HG03175 (cell line): ENCODE data around the gene NOC3L.
A peak's percentile ranks its signal among the peaks of the same experiment; 100 is the strongest.
"Not testable (repeated sequence)": the region's sequence is repeated elsewhere in the genome, so short reads cannot be mapped to it uniquely, and the experiment has no call there.

Source experiments
- ATAC-seq: cut with Tn5 transposase; IDR thresholded peaks from one replicate; pipeline ENCODE4 v1.9.1; 2021; ENCODE audit warnings: mild to moderate bottlenecking, moderate library complexity; ENCODE audit not compliant: unreplicated experiment

NOC3L gene

GRCh38 chr10:94364482-94364881 lies 1.7 kb upstream of the NOC3L start:
- ATAC-seq = no peak

GRCh38 chr10:94363251-94363565 lies 469 bp upstream of the NOC3L start:
- peak; percentile 20 for ATAC-seq

GRCh38 chr10:94361171-94361794 lies 1.5 kb downstream of the NOC3L start:
- no peak for ATAC-seq

- ATAC-seq = no peak
These were observed 4.3 kb downstream of the NOC3L start for GRCh38 chr10:94358480-94358879.

- no peak for ATAC-seq
These were observed 5.5 kb downstream of the NOC3L start for GRCh38 chr10:94357193-94357592.

- no peak for ATAC-seq
These were observed 6.9 kb downstream of the NOC3L start for GRCh38 chr10:94355841-94356240.

- no peak for ATAC-seq
These were observed 9.4 kb downstream of the NOC3L start for GRCh38 chr10:94353336-94353735.

- no peak for ATAC-seq
These were observed 11.7 kb downstream of the NOC3L start for GRCh38 chr10:94351089-94351488.

- not testable (repeated sequence) for ATAC-seq
These were observed 12.2 kb downstream of the NOC3L start for GRCh38 chr10:94350500-94350899.

- ATAC-seq = no peak
These were observed 13.4 kb downstream of the NOC3L start for GRCh38 chr10:94349327-94349726.

- ATAC-seq = peak; percentile 95
These were observed 18.1 kb downstream of the NOC3L start for GRCh38 chr10:94344522-94345122.

GRCh38 chr10:94343151-94343550 lies 19.6 kb downstream of the NOC3L start:
- no peak for ATAC-seq

GRCh38 chr10:94334857-94335256 lies 27.9 kb downstream of the NOC3L start:
- no peak for ATAC-seq

- ATAC-seq = no peak
These were observed 29.7 kb downstream of the NOC3L start for GRCh38 chr10:94333051-94333450.

- no peak for ATAC-seq
These were observed 34.1 kb downstream of the NOC3L start for GRCh38 chr10:94328613-94329012.

- no peak for ATAC-seq
These were observed 35.1 kb downstream of the NOC3L start for GRCh38 chr10:94327649-94328048.

- no peak for ATAC-seq
These were observed 38.0 kb downstream of the NOC3L start for GRCh38 chr10:94324609-94325233.

GRCh38 chr10:94320285-94320914 lies 42.3 kb downstream of the NOC3L start:
- peak; percentile 63 for ATAC-seq

GRCh38 chr10:94316560-94316959 lies 46.2 kb downstream of the NOC3L start:
- ATAC-seq = no peak

- no peak for ATAC-seq
These were observed 46.7 kb downstream of the NOC3L start for GRCh38 chr10:94315975-94316464.

GRCh38 chr10:94315024-94315451 lies 47.7 kb downstream of the NOC3L start:
- no peak for ATAC-seq

GRCh38 chr10:94310369-94310768 lies 52.4 kb downstream of the NOC3L start:
- ATAC-seq = no peak
